Lung (tissue), 13 donors: ENCODE measurements around the gene PPHLN1. TPM values are rescaled to one million over a fixed set of nuclear protein-coding genes. Genes with fewer than 3 reads are reported as not detected.

Experiments
- ATAC-seq: fragments of 200-7000 bp; cut with Tn5 transposase; one replicate; pipeline ENCODE4 v1.9.1; 2020; ENCODE audit warnings: moderate number of reproducible peaks; ENCODE audit not compliant: insufficient read depth, low FRiP score
- DNase-seq, 3 donors: peaks; one replicate each; pipeline ENCODE4 v3.0.0-alpha.2; 2013 to 2017
- H3K27ac ChIP-seq, 2 donors: one replicate each; pipeline ENCODE4 v1.5.1; 2013; ENCODE audit warnings: mild to moderate bottlenecking in 2 of 2, moderate library complexity in 2 of 2, control low read depth in 1 of 2, inconsistent platforms in 1 of 2, low read depth in 1 of 2, low read length in 1 of 2
- H3K27me3 ChIP-seq, 3 donors: one replicate each; pipeline ENCODE4 v1.5.1; 2013; ENCODE audit warnings: low read length in 2 of 3; ENCODE audit not compliant: control insufficient read depth in 3 of 3, insufficient read depth in 3 of 3
- H3K36me3 ChIP-seq, 4 donors: one replicate each; pipeline ENCODE4 v1.5.1; 2013; ENCODE audit warnings: low read length in 4 of 4, mild to moderate bottlenecking in 1 of 4, moderate library complexity in 1 of 4; ENCODE audit not compliant: control insufficient read depth in 4 of 4, insufficient read depth in 4 of 4
- H3K4me1 ChIP-seq, 5 donors: one replicate each; pipeline ENCODE4 v1.5.1; 2013; ENCODE audit warnings: low read length in 5 of 5, mild to moderate bottlenecking in 2 of 5, moderate library complexity in 1 of 5; ENCODE audit not compliant: control insufficient read depth in 5 of 5, insufficient read depth in 5 of 5
- H3K4me3 ChIP-seq: one replicate; pipeline ENCODE4 v1.5.1; 2013; ENCODE audit warnings: mild to moderate bottlenecking, control low read depth, moderate library complexity
- H3K9ac ChIP-seq, 2 donors: one replicate each; pipeline ENCODE4 v1.5.1; 2013; ENCODE audit warnings: low read length in 2 of 2, control low read depth in 1 of 2; ENCODE audit not compliant: insufficient read depth in 1 of 2
- H3K9me3 ChIP-seq, 4 donors: one replicate each; pipeline ENCODE4 v1.5.1; 2013; ENCODE audit warnings: low read length in 3 of 4, mild to moderate bottlenecking in 1 of 4, moderate library complexity in 1 of 4; ENCODE audit not compliant: control insufficient read depth in 4 of 4, insufficient read depth in 3 of 4
- CTCF ChIP-seq: IDR thresholded peaks from 2 replicates; pipeline ENCODE4 v1.5.1; 2012; ENCODE audit warnings: mild to moderate bottlenecking; ENCODE audit errors: control extremely low read depth, extremely low read depth
- WGBS, 2 donors: extraction: QIAGEN DNeasy Blood & Tissue Kit; methylation state at CpG; one replicate each; pipeline ENCODE4 v1.1.7; 2013; 5-methylcytosine and 5-hydroxymethylcytosine counted together
- polyA plus RNA-seq, 2 donors: library from polyadenylated mRNA; stranded (reverse); fragments of 200-250 nt; gene quantifications; one replicate each; pipeline ENCODE4 v1.2.1, GENCODE V29; 2013
- small RNA-seq: library from RNA; depleted of rRNA; stranded (forward); fragments of <200 nt; gene quantifications from one replicate; pipeline ENCODE3, GENCODE V24; 2014; ENCODE audit warnings: low replicate concordance
- total RNA-seq, 2 donors: library from RNA; depleted of rRNA in 1 of 2; stranded (reverse); fragments of >200 nt in 1 of 2; gene quantifications; one replicate each; pipeline ENCODE4 v1.2.1, GENCODE V29; 2014 to 2021
- donor health status: control.
- donor health status: control.
- donor health status: Bipolar disorder and iron deficiency.
- donor health status: healthy.
- donor health status: DM: yes; HTN: yes; CAD: no.

The PPHLN1 gene
- total and polyA plus RNA-seq, 4 donors: 26.5 to 72.5 (median 34.3) TPM

DNA sequence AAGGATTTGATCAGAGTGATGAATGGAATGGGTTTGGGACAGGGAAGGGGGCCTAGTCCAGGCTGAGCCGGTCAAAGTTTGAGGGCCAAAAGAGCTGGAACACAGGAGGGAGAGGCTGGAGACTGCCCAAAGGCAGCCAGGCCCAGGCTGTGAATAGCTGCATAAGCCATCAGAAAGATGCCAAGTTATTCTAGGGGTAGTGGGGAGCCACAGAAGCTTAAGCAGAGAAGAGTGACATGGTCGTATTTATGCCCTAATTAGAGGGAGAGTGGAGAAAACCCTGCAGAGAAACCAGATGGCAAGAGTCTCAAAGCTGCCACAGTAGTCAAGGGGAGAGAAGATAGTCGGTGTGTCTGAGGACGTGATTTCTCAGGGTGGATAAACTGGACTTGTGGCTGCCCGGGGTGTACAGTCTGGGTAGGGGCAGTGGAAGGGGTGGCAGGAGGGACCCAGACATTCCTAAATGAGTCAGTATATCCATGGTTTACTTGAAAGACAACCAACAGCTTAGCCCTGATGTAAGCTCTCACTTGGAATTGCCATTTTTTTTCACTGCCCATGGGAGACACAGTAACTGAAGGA, 164.4 kb downstream of the PPHLN1 start:
- peaks cover 0 to 17% (median 7%) of the 10 kb centered on the region in 5 donors for H3K4me1 ChIP-seq
- H3K4me3 ChIP-seq: no peak overlapping the region
- H3K9ac ChIP-seq: no peak overlapping the region
- WGBS, 2 donors: 94% methylated on average over 5 of the region's 5 CpGs
- no peak for DNase-seq
- no peaks in the 10 kb centered on the region for H3K36me3 ChIP-seq
- H3K27me3 ChIP-seq: no peaks in the 10 kb centered on the region
- H3K27ac ChIP-seq: no peak overlapping the region
- no peaks in the 10 kb centered on the region for H3K9me3 ChIP-seq
- ATAC-seq: no peak
- TF ChIP-seq CTCF: no peak

Small RNA genes within 50 kb of the gene (small RNA-seq; reads per million reads assigned to genes)
- gene MIR7851 (not detected), gene RF00019 (not detected), gene RF00090 (not detected), gene RNU6-249P (not detected)

Other genes starting within 250 kb of the PPHLN1 start
- 10 to 100 TPM in 1 of 2 donors, 1 to 10 TPM in 1; 8.9 to 23.2 TPM for gene GXYLT1, start 181.3 kb upstream of the PPHLN1 start, total RNA-seq
- gene GXYLT1, start 181.3 kb upstream of the PPHLN1 start, polyA plus RNA-seq: 1 to 10 TPM; 2.5 to 4.0 TPM
- 10 to 100 TPM; 23.6 to 27.9 TPM for gene YAF2, start 87.9 kb upstream of the PPHLN1 start, total RNA-seq
- gene YAF2, start 87.9 kb upstream of the PPHLN1 start, polyA plus RNA-seq: 10 to 100 TPM in 1 of 2 donors, 1 to 10 TPM in 1; 9.4 to 14.4 TPM
- gene ZCRB1, start 73 bp upstream of the PPHLN1 start, total RNA-seq: 10 to 100 TPM; 16.7 to 40.0 TPM
- gene ZCRB1, start 73 bp upstream of the PPHLN1 start, polyA plus RNA-seq: 10 to 100 TPM; 19.6 to 37.6 TPM